Stimulated activated CD4-positive, alpha-beta T cell treated with anti-CD3 and anti-CD28 coated beads, Interleukin-1b, Interleukin-23, amount 100 ng/mL, for 48 hours (primary cell): ENCODE data around the gene RIC8A.

Experiments
- DNase-seq: peaks from one replicate; pipeline ENCODE4 v3.0.0-alpha.2; 2020

Gene RIC8A

GRCh38 chr11:204587-205109 is 2.9 kb upstream of the RIC8A start:
- DNase-seq, result no peak

GRCh38 chr11:205221-206001 is 2.1 kb upstream of the RIC8A start:
- DNase-seq, result no peak

GRCh38 chr11:206002-206384 is 1.5 kb upstream of the RIC8A start:
- DNase-seq, result no peak

- DNase-seq, result peak; percentile 22
Observed at GRCh38 chr11:206526-207207, 841 bp upstream of the RIC8A start.

- no peak for DNase-seq
Observed at GRCh38 chr11:207863-208180, 314 bp downstream of the RIC8A start.

- peak; percentile 82 for DNase-seq
Observed at GRCh38 chr11:208181-208916, 841 bp downstream of the RIC8A start.

- no peak for DNase-seq
Observed at GRCh38 chr11:208917-209260, 1.4 kb downstream of the RIC8A start.

- peak; percentile 20 for DNase-seq
Observed at GRCh38 chr11:209275-210121, 2.0 kb downstream of the RIC8A start.

- DNase-seq, result no peak
Observed at GRCh38 chr11:210122-210802, 2.8 kb downstream of the RIC8A start.

GRCh38 chr11:210803-211180 is 3.3 kb downstream of the RIC8A start:
- no peak for DNase-seq

GRCh38 chr11:211295-211694 is 3.8 kb downstream of the RIC8A start:
- no peak for DNase-seq

- no peak for DNase-seq
Observed at GRCh38 chr11:211741-212140, 4.2 kb downstream of the RIC8A start.

GRCh38 chr11:212150-213100 is 4.9 kb downstream of the RIC8A start:
- DNase-seq, result no peak

- no peak for DNase-seq
Observed at GRCh38 chr11:213111-213510, 5.6 kb downstream of the RIC8A start.

GRCh38 chr11:214083-214482 is 6.6 kb downstream of the RIC8A start:
- no peak for DNase-seq

GRCh38 chr11:215581-216037 is 8.1 kb downstream of the RIC8A start:
- DNase-seq, result no peak

GRCh38 chr11:216081-216974 is 8.8 kb downstream of the RIC8A start:
- DNase-seq, result no peak

- no peak for DNase-seq
Observed at GRCh38 chr11:217704-218103, 10.2 kb downstream of the RIC8A start.

GRCh38 chr11:218815-219593 is 11.5 kb downstream of the RIC8A start:
- no peak for DNase-seq
